GOT3 (cell line): ENCODE results near the gene NARS2.
"Not testable (repeated sequence)": the region's sequence is repeated elsewhere in the genome, so short reads cannot be mapped to it uniquely, and the experiment has no call there.

Experiments
- DNase-seq: peaks from one replicate; lab custom pipeline; 2025; ENCODE audit warnings: mixed read lengths; lab: John Stamatoyannopoulos, UW

Gene NARS2

GRCh38 chr11:78478536-78478935 lies 96.1 kb downstream of the NARS2 start:
- no peak for DNase-seq

GRCh38 chr11:78476066-78476465 lies 98.6 kb downstream of the NARS2 start:
- no peak for DNase-seq

- no peak for DNase-seq
Measured at GRCh38 chr11:78474451-78474850, 100.2 kb downstream of the NARS2 start.

- DNase-seq: no peak
Measured at GRCh38 chr11:78472905-78473304, 101.8 kb downstream of the NARS2 start.

- DNase-seq: no peak
Measured at GRCh38 chr11:78472382-78472781, 102.3 kb downstream of the NARS2 start.

- no peak for DNase-seq
Measured at GRCh38 chr11:78470861-78471442, 103.7 kb downstream of the NARS2 start.

GRCh38 chr11:78469896-78470295 lies 104.8 kb downstream of the NARS2 start:
- no peak for DNase-seq

GRCh38 chr11:78467931-78468330 lies 106.7 kb downstream of the NARS2 start:
- DNase-seq: no peak

GRCh38 chr11:78467370-78467769 lies 107.3 kb downstream of the NARS2 start:
- no peak for DNase-seq

GRCh38 chr11:78465169-78465942 lies 109.3 kb downstream of the NARS2 start:
- DNase-seq: no peak

- DNase-seq: not testable (repeated sequence)
Measured at GRCh38 chr11:78464787-78465168, 109.9 kb downstream of the NARS2 start.

GRCh38 chr11:78460471-78460870 lies 114.2 kb downstream of the NARS2 start:
- no peak for DNase-seq

- no peak for DNase-seq
Measured at GRCh38 chr11:78459738-78460137, 114.9 kb downstream of the NARS2 start.

GRCh38 chr11:78457448-78457847 lies 117.2 kb downstream of the NARS2 start:
- DNase-seq: no peak

GRCh38 chr11:78453140-78453935 lies 121.3 kb downstream of the NARS2 start:
- no peak for DNase-seq

GRCh38 chr11:78451371-78452150 lies 123.1 kb downstream of the NARS2 start:
- no peak for DNase-seq

- DNase-seq: no peak
Measured at GRCh38 chr11:78450866-78451265, 123.8 kb downstream of the NARS2 start.

GRCh38 chr11:78449866-78450265 lies 124.8 kb downstream of the NARS2 start:
- DNase-seq: no peak

GRCh38 chr11:78446210-78446609 lies 128.5 kb downstream of the NARS2 start:
- DNase-seq: no peak

GRCh38 chr11:78444726-78445125 lies 129.9 kb downstream of the NARS2 start:
- no peak for DNase-seq

- DNase-seq: no peak
Measured at GRCh38 chr11:78441956-78442355, 132.7 kb downstream of the NARS2 start.

- no peak for DNase-seq
Measured at GRCh38 chr11:78438298-78438975, 136.2 kb downstream of the NARS2 start.
